HepG2 (cell line): ENCODE data around the gene BRCA1. TPM values are rescaled to one million over a fixed set of nuclear protein-coding genes. Genes with fewer than 3 reads are reported as not detected.
A peak's percentile ranks its signal among the peaks of the same experiment; 100 is the strongest.

ENCODE experiments used
- ASH2L ChIP-seq: fragments of 300-600, 200-600 bp; sonication (generic); IDR thresholded peaks from 2 replicates; pipeline ENCODE4 v1.7.0; 2017; ENCODE audit warnings: low read depth, mild to moderate bottlenecking, moderate library complexity, mixed read lengths, low read length; ENCODE audit not compliant: insufficient read length
- GTF3A ChIP-seq: sonication (generic); formaldehyde crosslinking; conservative IDR thresholded peaks from 2 replicates; pipeline ENCODE4 v1.4.0; 2020; ENCODE audit warnings: mild to moderate bottlenecking, missing genetic modification reagents
- MEIS1 ChIP-seq: sonication (generic); formaldehyde crosslinking; IDR thresholded peaks from 2 replicates; pipeline ENCODE4 v1.9.0; 2021; ENCODE audit warnings: mild to moderate bottlenecking, missing genetic modification reagents, moderate library complexity, borderline replicate concordance
- MLLT10 ChIP-seq: sonication (generic); formaldehyde crosslinking; IDR thresholded peaks from 2 replicates; pipeline ENCODE4 v1.4.0; 2020; ENCODE audit warnings: missing genetic modification reagents
- NR2C2 ChIP-seq: sonication (generic); formaldehyde crosslinking; IDR thresholded peaks from 2 replicates; pipeline ENCODE4 v1.4.0; 2020; ENCODE audit warnings: missing genetic modification reagents, mild to moderate bottlenecking, moderate library complexity, borderline replicate concordance
- ONECUT2 ChIP-seq: sonication (generic); formaldehyde crosslinking; IDR thresholded peaks from 2 replicates; pipeline ENCODE4 v1.4.0; 2020; ENCODE audit warnings: missing genetic modification reagents
- SAP130 ChIP-seq: IDR thresholded peaks from 2 replicates; pipeline ENCODE4 v1.6.1; 2016; ENCODE audit warnings: low read depth
- SIN3B ChIP-seq: fragments of 150-350 bp; IDR thresholded peaks from 2 replicates; pipeline ENCODE4 v1.6.1; 2014; ENCODE audit warnings: low read length
- ZFP36L2 ChIP-seq: sonication (generic); formaldehyde crosslinking; IDR thresholded peaks from 2 replicates; pipeline ENCODE4 v1.4.0; 2020; ENCODE audit warnings: missing genetic modification reagents
- ZMYM2 ChIP-seq: sonication (generic); formaldehyde crosslinking; IDR thresholded peaks from 2 replicates; pipeline ENCODE4 v1.8.0; 2022; ENCODE audit warnings: mild to moderate bottlenecking, missing genetic modification reagents
- ZNF230 ChIP-seq: sonication (generic); formaldehyde crosslinking; IDR thresholded peaks from 2 replicates; pipeline ENCODE4 v1.4.0; 2020; ENCODE audit warnings: mild to moderate bottlenecking, missing genetic modification reagents
- ZNF260 ChIP-seq: sonication (generic); formaldehyde crosslinking; IDR thresholded peaks from 2 replicates; pipeline ENCODE4 v1.4.0; 2020; ENCODE audit warnings: missing genetic modification reagents, low read depth, mild to moderate bottlenecking, borderline replicate concordance
- ZNF468 ChIP-seq: sonication (generic); formaldehyde crosslinking; IDR thresholded peaks from 2 replicates; pipeline ENCODE4 v1.8.0; 2022; ENCODE audit warnings: mild to moderate bottlenecking, moderate library complexity, missing genetic modification reagents
- ZNF552 ChIP-seq: sonication (generic); formaldehyde crosslinking; IDR thresholded peaks from 2 replicates; pipeline ENCODE4 v1.9.0; 2022; ENCODE audit warnings: missing genetic modification reagents, mild to moderate bottlenecking, borderline replicate concordance
- ZNF7 ChIP-seq: IDR thresholded peaks from 2 replicates; pipeline ENCODE4 v1.6.1; 2016; ENCODE audit warnings: missing biosample characterization, missing genetic modification reagents
- ZNF773 ChIP-seq: sonication (generic); formaldehyde crosslinking; IDR thresholded peaks from 2 replicates; pipeline ENCODE4 v1.4.0; 2020; ENCODE audit warnings: missing genetic modification reagents, borderline replicate concordance
- ZNF891 ChIP-seq: sonication (generic); formaldehyde crosslinking; IDR thresholded peaks from 2 replicates; pipeline ENCODE4 v1.5.0; 2020; ENCODE audit warnings: mild to moderate bottlenecking, missing genetic modification reagents
- polyA plus RNA-seq, 8 experiments: library from polyadenylated mRNA; depleted of rRNA in 3 of 8; stranded (reverse) in 7 of 8; unstranded in 1 of 8; fragments of >200 nt; fragmentation: Illumina TruSeq in 4 of 8; extraction: Trizol in 4 of 8; gene quantifications; 2 replicates each; pipeline versions ENCODE4 v1.2.1 to v1.2.3, GENCODE V29; 2011 to 2016; ENCODE audit warnings: low read depth in 4 of 8, missing spikeins in 1 of 8, mixed read lengths in 1 of 8; ENCODE audit not compliant: insufficient read depth in 1 of 8
- total RNA-seq, 5 experiments: library from RNA; depleted of rRNA; stranded (reverse); fragments of >200 nt; fragmentation: Illumina TruSeq; extraction: Trizol; gene quantifications; 2 replicates each; pipeline ENCODE4 v1.2.3, GENCODE V29; 2016; ENCODE audit warnings: low read depth in 1 of 5
- TF ChIP-seq, protein P1 (sequence below): sonication (generic); formaldehyde crosslinking; conservative IDR thresholded peaks from 2 replicates; pipeline ENCODE4 v1.4.0; 2020; ENCODE audit warnings: missing genetic modification reagents
- TF ChIP-seq, protein P2 (sequence below): sonication (generic); formaldehyde crosslinking; conservative IDR thresholded peaks from 2 replicates; pipeline ENCODE4 v1.4.0; 2020; ENCODE audit warnings: mild to moderate bottlenecking, missing genetic modification reagents, moderate library complexity
- TF ChIP-seq, protein P3 (sequence below): sonication (generic); formaldehyde crosslinking; IDR thresholded peaks from 2 replicates; pipeline ENCODE4 v1.8.1; 2023; ENCODE audit warnings: missing genetic modification reagents, inconsistent platforms, borderline replicate concordance
- TF ChIP-seq, protein P4 (sequence below): sonication (generic); formaldehyde crosslinking; IDR thresholded peaks from 2 replicates; pipeline ENCODE4 v1.5.0; 2020; ENCODE audit warnings: mild to moderate bottlenecking, missing genetic modification reagents, borderline replicate concordance

Gene BRCA1
- total and polyA plus RNA-seq, 2 of the 13 experiments (the other 11 are each of a cell fraction or from before 2014, with no cell fraction given) = 13.3 to 37.5 TPM

DNA sequence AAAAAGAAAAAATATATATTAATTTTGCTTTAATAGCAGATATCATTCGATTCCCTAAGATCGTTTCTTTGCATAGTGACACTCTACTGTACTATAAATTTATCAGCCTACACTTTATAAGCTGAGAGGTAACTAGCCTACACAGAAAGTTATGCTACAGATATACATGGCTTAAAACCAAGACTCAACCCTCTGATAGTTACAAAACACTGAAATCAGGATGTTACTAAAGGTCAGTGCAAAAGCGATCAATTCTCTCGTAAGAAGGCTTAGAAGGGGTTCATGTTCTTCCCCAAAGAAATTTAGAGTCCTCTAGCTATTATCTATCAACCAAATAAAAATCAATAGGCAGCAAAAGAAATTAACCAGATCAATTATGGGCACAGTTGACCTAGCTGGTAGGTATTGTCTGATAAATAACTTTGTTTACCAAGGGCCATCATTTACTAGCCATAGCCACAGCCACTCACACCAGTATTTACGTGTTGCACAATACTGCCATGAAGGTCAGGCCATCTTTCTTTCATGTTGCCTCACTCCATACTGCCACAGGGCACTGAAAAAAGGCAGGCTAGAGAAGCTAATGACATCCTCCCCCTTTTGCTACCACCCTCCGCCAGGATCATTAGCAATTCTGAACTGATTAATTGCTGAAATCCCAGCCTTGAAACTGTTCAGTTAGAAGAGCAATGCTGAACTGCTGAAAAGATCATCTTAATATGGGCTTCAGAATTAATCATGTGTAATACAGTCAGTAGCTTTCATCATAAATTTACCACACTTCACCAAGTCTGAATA is 56.4 kb downstream of the BRCA1 start (continued):
- TF ChIP-seq ZFP36L2 (CRISPR knock-in tag) (no peak), MLLT10 (CRISPR knock-in tag) (no peak), ZNF260 (CRISPR knock-in tag) (no peak), ONECUT2 (CRISPR knock-in tag) (peak; percentile 80), ZNF230 (CRISPR knock-in tag) (no peak), ASH2L (peak; percentile 86), ZNF891 (no peak), ZNF7 (CRISPR knock-in tag) (no peak), ZNF773 (CRISPR knock-in tag) (no peak), MEIS1 (CRISPR knock-in tag) (peak; percentile 60; the same call in 1 of the 2 replicates), GTF3A (no peak), ZNF552 (CRISPR knock-in tag) (no peak), ZMYM2 (peak; percentile 67), SIN3B (no peak), SAP130 (CRISPR knock-in tag) (peak; percentile 89), ZNF468 (no peak), NR2C2 (CRISPR knock-in tag) (peak; percentile 79)
- TF ChIP-seq, protein P1, sequence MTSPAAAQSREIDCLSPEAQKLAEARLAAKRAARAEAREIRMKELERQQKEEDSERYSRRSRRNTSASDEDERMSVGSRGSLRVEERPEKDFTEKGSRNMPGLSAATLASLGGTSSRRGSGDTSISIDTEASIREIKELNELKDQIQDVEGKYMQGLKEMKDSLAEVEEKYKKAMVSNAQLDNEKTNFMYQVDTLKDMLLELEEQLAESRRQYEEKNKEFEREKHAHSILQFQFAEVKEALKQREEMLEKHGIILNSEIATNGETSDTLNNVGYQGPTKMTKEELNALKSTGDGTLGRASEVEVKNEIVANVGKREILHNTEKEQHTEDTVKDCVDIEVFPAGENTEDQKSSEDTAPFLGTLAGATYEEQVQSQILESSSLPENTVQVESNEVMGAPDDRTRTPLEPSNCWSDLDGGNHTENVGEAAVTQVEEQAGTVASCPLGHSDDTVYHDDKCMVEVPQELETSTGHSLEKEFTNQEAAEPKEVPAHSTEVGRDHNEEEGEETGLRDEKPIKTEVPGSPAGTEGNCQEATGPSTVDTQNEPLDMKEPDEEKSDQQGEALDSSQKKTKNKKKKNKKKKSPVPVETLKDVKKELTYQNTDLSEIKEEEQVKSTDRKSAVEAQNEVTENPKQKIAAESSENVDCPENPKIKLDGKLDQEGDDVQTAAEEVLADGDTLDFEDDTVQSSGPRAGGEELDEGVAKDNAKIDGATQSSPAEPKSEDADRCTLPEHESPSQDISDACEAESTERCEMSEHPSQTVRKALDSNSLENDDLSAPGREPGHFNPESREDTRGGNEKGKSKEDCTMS (CRISPR knock-in tag) = no peak
- TF ChIP-seq, protein P2, sequence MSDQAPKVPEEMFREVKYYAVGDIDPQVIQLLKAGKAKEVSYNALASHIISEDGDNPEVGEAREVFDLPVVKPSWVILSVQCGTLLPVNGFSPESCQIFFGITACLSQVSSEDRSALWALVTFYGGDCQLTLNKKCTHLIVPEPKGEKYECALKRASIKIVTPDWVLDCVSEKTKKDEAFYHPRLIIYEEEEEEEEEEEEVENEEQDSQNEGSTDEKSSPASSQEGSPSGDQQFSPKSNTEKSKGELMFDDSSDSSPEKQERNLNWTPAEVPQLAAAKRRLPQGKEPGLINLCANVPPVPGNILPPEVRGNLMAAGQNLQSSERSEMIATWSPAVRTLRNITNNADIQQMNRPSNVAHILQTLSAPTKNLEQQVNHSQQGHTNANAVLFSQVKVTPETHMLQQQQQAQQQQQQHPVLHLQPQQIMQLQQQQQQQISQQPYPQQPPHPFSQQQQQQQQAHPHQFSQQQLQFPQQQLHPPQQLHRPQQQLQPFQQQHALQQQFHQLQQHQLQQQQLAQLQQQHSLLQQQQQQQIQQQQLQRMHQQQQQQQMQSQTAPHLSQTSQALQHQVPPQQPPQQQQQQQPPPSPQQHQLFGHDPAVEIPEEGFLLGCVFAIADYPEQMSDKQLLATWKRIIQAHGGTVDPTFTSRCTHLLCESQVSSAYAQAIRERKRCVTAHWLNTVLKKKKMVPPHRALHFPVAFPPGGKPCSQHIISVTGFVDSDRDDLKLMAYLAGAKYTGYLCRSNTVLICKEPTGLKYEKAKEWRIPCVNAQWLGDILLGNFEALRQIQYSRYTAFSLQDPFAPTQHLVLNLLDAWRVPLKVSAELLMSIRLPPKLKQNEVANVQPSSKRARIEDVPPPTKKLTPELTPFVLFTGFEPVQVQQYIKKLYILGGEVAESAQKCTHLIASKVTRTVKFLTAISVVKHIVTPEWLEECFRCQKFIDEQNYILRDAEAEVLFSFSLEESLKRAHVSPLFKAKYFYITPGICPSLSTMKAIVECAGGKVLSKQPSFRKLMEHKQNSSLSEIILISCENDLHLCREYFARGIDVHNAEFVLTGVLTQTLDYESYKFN (CRISPR knock-in tag) = peak; percentile 97
- TF ChIP-seq, protein P3, sequence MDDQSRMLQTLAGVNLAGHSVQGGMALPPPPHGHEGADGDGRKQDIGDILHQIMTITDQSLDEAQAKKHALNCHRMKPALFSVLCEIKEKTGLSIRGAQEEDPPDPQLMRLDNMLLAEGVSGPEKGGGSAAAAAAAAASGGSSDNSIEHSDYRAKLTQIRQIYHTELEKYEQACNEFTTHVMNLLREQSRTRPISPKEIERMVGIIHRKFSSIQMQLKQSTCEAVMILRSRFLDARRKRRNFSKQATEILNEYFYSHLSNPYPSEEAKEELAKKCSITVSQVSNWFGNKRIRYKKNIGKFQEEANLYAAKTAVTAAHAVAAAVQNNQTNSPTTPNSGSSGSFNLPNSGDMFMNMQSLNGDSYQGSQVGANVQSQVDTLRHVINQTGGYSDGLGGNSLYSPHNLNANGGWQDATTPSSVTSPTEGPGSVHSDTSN = no peak
- TF ChIP-seq, protein P4, sequence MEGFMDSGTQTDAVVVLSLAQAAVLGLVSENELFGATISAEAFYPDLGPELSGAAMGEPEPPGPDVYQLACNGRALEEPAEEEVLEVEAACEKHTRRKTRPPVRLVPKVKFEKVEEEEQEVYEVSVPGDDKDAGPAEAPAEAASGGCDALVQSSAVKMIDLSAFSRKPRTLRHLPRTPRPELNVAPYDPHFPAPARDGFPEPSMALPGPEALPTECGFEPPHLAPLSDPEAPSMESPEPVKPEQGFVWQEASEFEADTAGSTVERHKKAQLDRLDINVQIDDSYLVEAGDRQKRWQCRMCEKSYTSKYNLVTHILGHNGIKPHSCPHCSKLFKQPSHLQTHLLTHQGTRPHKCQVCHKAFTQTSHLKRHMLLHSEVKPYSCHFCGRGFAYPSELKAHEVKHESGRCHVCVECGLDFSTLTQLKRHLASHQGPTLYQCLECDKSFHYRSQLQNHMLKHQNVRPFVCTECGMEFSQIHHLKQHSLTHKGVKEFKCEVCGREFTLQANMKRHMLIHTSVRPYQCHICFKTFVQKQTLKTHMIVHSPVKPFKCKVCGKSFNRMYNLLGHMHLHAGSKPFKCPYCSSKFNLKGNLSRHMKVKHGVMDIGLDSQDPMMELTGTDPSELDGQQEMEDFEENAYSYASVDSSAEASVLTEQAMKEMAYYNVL = peak; percentile 98
